GM12878 (cell line): ENCODE measurements around the gene PARP1. TPM values are rescaled to one million over a fixed set of nuclear protein-coding genes. Genes with fewer than 3 reads are reported as not detected.

ENCODE experiments used
- ATAC-seq: fragments of 200-7000 bp; cut with Tn5 transposase; 3 replicates; pipeline ENCODE4 v1.9.1; 2020; ENCODE audit warnings: mild to moderate bottlenecking, moderate library complexity
- BruUV-seq: library from RNA; stranded (reverse); fragments of 400-500 nt; replicated peaks from 2 replicates; lab custom pipeline; 2021; lab: Mats Ljungman, UMichigan
- CTCF ChIA-PET: fragments of 300-600 bp; sonication (Branson Sonifier 250); formaldehyde crosslinking; extraction: SDS; loops from one replicate; lab custom pipeline; 2021; ENCODE audit warnings: inconsistent platforms; lab: Yijun Ruan, JAX
- POLR2A ChIA-PET: fragments of 350-600 bp; formaldehyde crosslinking; extraction: SDS; loops from one replicate; lab custom pipeline; 2021; ENCODE audit warnings: inconsistent platforms; lab: Charles Lee
- RAD21 ChIA-PET: fragments of 300-600 bp; sonication (Branson Sonifier 250); formaldehyde crosslinking; loops from one replicate; lab custom pipeline; 2023; ENCODE audit warnings: antibody characterized with exemption; ENCODE audit not compliant: unreplicated experiment; lab: Charles Lee
- SMC1A ChIA-PET: fragments of 300-600 bp; sonication (Branson Sonifier 250); formaldehyde crosslinking; loops from one replicate; lab custom pipeline; 2023; ENCODE audit not compliant: unreplicated experiment, uncharacterized antibody; lab: Charles Lee
- DNase-seq: peaks from one replicate; pipeline ENCODE4 v3.0.0-alpha.2; 2011; ENCODE audit warnings: low read depth, low spot score
- FAIRE-seq: peaks from 3 replicates; lab custom pipeline; 2011; peaks lifted over from hg19 to GRCh38; lab: Jason Lieb, UNC
- H2AFZ ChIP-seq: 2 replicates; pipeline ENCODE4 v1.6.0; 2011; ENCODE audit warnings: low read depth, low read length, control low read depth; ENCODE audit not compliant: control insufficient read depth
- H3K27ac ChIP-seq: 2 replicates; pipeline ENCODE4 v1.5.1; 2011; ENCODE audit warnings: control low read depth; ENCODE audit not compliant: control insufficient read depth, insufficient read depth
- H3K27me3 ChIP-seq, 2 experiments: replicated peaks in 1 of 2; 2 replicates each; pipeline versions ENCODE4 v1.6.0 to v1.6.1; 2011; ENCODE audit warnings: low read length in 1 of 2; ENCODE audit not compliant: control insufficient read depth in 2 of 2, insufficient read depth in 2 of 2
- H3K36me3 ChIP-seq, 2 experiments: 2 replicates each; pipeline ENCODE4 v1.5.1; 2011; ENCODE audit warnings: low read length in 1 of 2; ENCODE audit not compliant: control insufficient read depth in 2 of 2, insufficient read depth in 2 of 2
- H3K4me1 ChIP-seq: 2 replicates; pipeline ENCODE4 v1.6.1; 2011; ENCODE audit warnings: mild to moderate bottlenecking, low read length, moderate library complexity, mixed read lengths; ENCODE audit not compliant: control insufficient read depth, insufficient read depth
- H3K4me2 ChIP-seq: 2 replicates; pipeline ENCODE4 v1.6.0; 2011; ENCODE audit warnings: control low read depth; ENCODE audit not compliant: control insufficient read depth, insufficient read depth
- H3K4me3 ChIP-seq: fragments of 200-600 bp; sonication (generic); 2 replicates; pipeline ENCODE4 v1.5.1; 2016
- H3K79me2 ChIP-seq: 2 replicates; pipeline ENCODE4 v1.6.0; 2011; ENCODE audit warnings: low read length; ENCODE audit not compliant: control insufficient read depth, insufficient read depth
- H3K9ac ChIP-seq: 2 replicates; pipeline ENCODE4 v1.8.0; 2011; ENCODE audit warnings: low read length, control low read depth, mixed read lengths; ENCODE audit not compliant: control insufficient read depth, insufficient read depth
- H3K9me3 ChIP-seq: replicated peaks from 3 replicates; pipeline ENCODE4 v1.5.1; 2011; ENCODE audit warnings: mild to moderate bottlenecking, low read length; ENCODE audit not compliant: control insufficient read depth, insufficient read depth
- H4K20me1 ChIP-seq: 2 replicates; pipeline ENCODE4 v1.6.0; 2011; ENCODE audit not compliant: control insufficient read depth, insufficient read depth
- IRF5 ChIP-seq: fragments of 450-650 bp; IDR thresholded peaks from 2 replicates; pipeline ENCODE4 v1.6.1; 2017; ENCODE audit warnings: borderline replicate concordance
- MLLT1 ChIP-seq: fragments of 450-650 bp; IDR thresholded peaks from 2 replicates; pipeline ENCODE4 v1.6.1; 2016; ENCODE audit warnings: mild to moderate bottlenecking
- MYB ChIP-seq: fragments of 150-350 bp; IDR thresholded peaks from 2 replicates; pipeline ENCODE4 v1.6.1; 2014; ENCODE audit warnings: mild to moderate bottlenecking, low read depth, low read length, borderline replicate concordance
- NR2C2 ChIP-seq: IDR thresholded peaks from 2 replicates; pipeline ENCODE4 v1.6.1; 2011; ENCODE audit warnings: borderline replicate concordance, low read depth; ENCODE audit not compliant: control insufficient read depth, insufficient read length
- POLR2AphosphoS2 ChIP-seq: IDR thresholded peaks from 2 replicates; pipeline ENCODE4 v1.6.1; 2011; ENCODE audit warnings: low read depth, mild to moderate bottlenecking, low read length, improper control_type of control experiment, moderate library complexity
- SMC3 ChIP-seq: IDR thresholded peaks from 2 replicates; pipeline ENCODE4 v1.6.1; 2011; ENCODE audit warnings: low read length, improper control_type of control experiment, borderline replicate concordance
- SREBF2 ChIP-seq: IDR thresholded peaks from 2 replicates; pipeline ENCODE4 v1.6.1; 2012; ENCODE audit warnings: mild to moderate bottlenecking, low read length
- STAT1 ChIP-seq: fragments of 450-650 bp; conservative IDR thresholded peaks from 2 replicates; pipeline ENCODE4 v1.6.1; 2014; ENCODE audit warnings: antibody characterized with exemption, mild to moderate bottlenecking
- TAF1 ChIP-seq: IDR thresholded peaks from 2 replicates; pipeline ENCODE4 v1.6.1; 2011; ENCODE audit warnings: mild to moderate bottlenecking, low read depth, low read length, borderline replicate concordance
- ZBTB40 ChIP-seq: fragments of 450-650 bp; IDR thresholded peaks from 2 replicates; pipeline ENCODE4 v1.6.1; 2016; ENCODE audit warnings: mild to moderate bottlenecking, moderate library complexity, borderline replicate concordance
- WGBS: methylation state at CpG from one replicate; pipeline ENCODE4 v1.1.6; 2016; ENCODE audit warnings: low lambda C conversion rate; ENCODE audit not compliant: insufficient replicate concordance, insufficient coverage; ENCODE audit errors: missing lambda C conversion rate; 5-methylcytosine and 5-hydroxymethylcytosine counted together
- in situ Hi-C: fragments of 300-500 bp; cut with MboI; formaldehyde crosslinking; loops from 9 replicates; pipeline ENCODE4 v1.14.3; 2018; ENCODE audit warnings: mixed read lengths
- intact Hi-C: fragments of 100-400 bp; cut with micrococcal nuclease; formaldehyde crosslinking; loops from one replicate; pipeline ENCODE4 v1.14.2; 2022; ENCODE audit not compliant: unreplicated experiment
- polyA plus RNA-seq, 11 experiments: library from polyadenylated mRNA; depleted of rRNA in 4 of 11; unstranded in 6 of 11; stranded (reverse) in 5 of 11; fragments of >200 nt; fragmentation: Nextera tagmentation in 4 of 11; fragmentation: Illumina TruSeq in 1 of 11; extraction: Ambion mirVana in 4 of 11; extraction: Trizol in 1 of 11; gene quantifications; 1 replicate in 1 of 11; 2 replicates in 10 of 11; pipeline versions ENCODE4 v1.2.1 to v1.2.3, GENCODE V29; 2011 to 2016; ENCODE audit warnings: inconsistent platforms in 2 of 11, missing spikeins in 2 of 11, low read depth in 1 of 11
- total RNA-seq, 4 experiments: library from RNA; depleted of rRNA in 3 of 4; stranded (reverse); fragments of >200 nt in 3 of 4; fragmentation: Illumina TruSeq in 1 of 4; extraction: Trizol in 1 of 4; gene quantifications; 2 replicates each; pipeline versions ENCODE4 v1.2.1 to v1.2.3, GENCODE V29; 2013 to 2021
- TF ChIP-seq, protein P1 (sequence below): IDR thresholded peaks from 2 replicates; pipeline ENCODE4 v1.6.1; 2012; ENCODE audit warnings: low read depth, low read length, improper control_type of control experiment
- TF ChIP-seq, protein P2 (sequence below): fragments of 450-650 bp; IDR thresholded peaks from 2 replicates; pipeline ENCODE4 v1.6.1; 2017; ENCODE audit warnings: mild to moderate bottlenecking, moderate library complexity

Gene PARP1
- total and polyA plus RNA-seq, 10 of the 15 experiments (the other 5 are each of a cell fraction or from before 2014, with no cell fraction given): 113 to 287 (median 265) TPM

- peaks cover 16% of the 10 kb centered on the region for H3K4me1 ChIP-seq
- no peak overlapping the region for H2AFZ ChIP-seq
- in situ Hi-C loops (no loop called here), intact Hi-C loops (no loop called here)
- RAD21 ChIA-PET: no interaction called here
- FAIRE-seq (no peak), DNase-seq (no peak), ATAC-seq (no peak)
- SMC1A ChIA-PET: no interaction called here
- H3K27me3 ChIP-seq: no peaks in the 10 kb centered on the region
- no peak overlapping the region for H3K4me2 ChIP-seq
- no peaks in the 10 kb centered on the region for H3K36me3 ChIP-seq
- no peaks in the 10 kb centered on the region for H4K20me1 ChIP-seq
- POLR2A ChIA-PET: interaction anchor here (0.6 kb wide), 1 partner anchor 14 kb away, joined by 9 read pairs; no protein-coding TSS in a partner anchor
- WGBS: 48% methylated on average over 5 of the region's 5 CpGs
- no peaks in the 10 kb centered on the region for H3K79me2 ChIP-seq
- no peaks in the 10 kb centered on the region; the same call in 2 of the 3 replicates for H3K9me3 ChIP-seq
- no peak overlapping the region for H3K9ac ChIP-seq
- CTCF ChIA-PET: no interaction called here
- H3K4me3 ChIP-seq: no peak overlapping the region
- no TSS peak for BruUV-seq
- H3K27ac ChIP-seq: no peak overlapping the region
- TF ChIP-seq ZBTB40 (no peak), STAT1 (no peak), MYB (no peak), POLR2AphosphoS2 (no peak), SREBF2 (no peak), IRF5 (no peak), TAF1 (no peak), SMC3 (no peak), MLLT1 (no peak), NR2C2 (no peak)
- TF ChIP-seq, protein P1, sequence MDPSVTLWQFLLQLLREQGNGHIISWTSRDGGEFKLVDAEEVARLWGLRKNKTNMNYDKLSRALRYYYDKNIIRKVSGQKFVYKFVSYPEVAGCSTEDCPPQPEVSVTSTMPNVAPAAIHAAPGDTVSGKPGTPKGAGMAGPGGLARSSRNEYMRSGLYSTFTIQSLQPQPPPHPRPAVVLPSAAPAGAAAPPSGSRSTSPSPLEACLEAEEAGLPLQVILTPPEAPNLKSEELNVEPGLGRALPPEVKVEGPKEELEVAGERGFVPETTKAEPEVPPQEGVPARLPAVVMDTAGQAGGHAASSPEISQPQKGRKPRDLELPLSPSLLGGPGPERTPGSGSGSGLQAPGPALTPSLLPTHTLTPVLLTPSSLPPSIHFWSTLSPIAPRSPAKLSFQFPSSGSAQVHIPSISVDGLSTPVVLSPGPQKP: no peak
- TF ChIP-seq, protein P2, sequence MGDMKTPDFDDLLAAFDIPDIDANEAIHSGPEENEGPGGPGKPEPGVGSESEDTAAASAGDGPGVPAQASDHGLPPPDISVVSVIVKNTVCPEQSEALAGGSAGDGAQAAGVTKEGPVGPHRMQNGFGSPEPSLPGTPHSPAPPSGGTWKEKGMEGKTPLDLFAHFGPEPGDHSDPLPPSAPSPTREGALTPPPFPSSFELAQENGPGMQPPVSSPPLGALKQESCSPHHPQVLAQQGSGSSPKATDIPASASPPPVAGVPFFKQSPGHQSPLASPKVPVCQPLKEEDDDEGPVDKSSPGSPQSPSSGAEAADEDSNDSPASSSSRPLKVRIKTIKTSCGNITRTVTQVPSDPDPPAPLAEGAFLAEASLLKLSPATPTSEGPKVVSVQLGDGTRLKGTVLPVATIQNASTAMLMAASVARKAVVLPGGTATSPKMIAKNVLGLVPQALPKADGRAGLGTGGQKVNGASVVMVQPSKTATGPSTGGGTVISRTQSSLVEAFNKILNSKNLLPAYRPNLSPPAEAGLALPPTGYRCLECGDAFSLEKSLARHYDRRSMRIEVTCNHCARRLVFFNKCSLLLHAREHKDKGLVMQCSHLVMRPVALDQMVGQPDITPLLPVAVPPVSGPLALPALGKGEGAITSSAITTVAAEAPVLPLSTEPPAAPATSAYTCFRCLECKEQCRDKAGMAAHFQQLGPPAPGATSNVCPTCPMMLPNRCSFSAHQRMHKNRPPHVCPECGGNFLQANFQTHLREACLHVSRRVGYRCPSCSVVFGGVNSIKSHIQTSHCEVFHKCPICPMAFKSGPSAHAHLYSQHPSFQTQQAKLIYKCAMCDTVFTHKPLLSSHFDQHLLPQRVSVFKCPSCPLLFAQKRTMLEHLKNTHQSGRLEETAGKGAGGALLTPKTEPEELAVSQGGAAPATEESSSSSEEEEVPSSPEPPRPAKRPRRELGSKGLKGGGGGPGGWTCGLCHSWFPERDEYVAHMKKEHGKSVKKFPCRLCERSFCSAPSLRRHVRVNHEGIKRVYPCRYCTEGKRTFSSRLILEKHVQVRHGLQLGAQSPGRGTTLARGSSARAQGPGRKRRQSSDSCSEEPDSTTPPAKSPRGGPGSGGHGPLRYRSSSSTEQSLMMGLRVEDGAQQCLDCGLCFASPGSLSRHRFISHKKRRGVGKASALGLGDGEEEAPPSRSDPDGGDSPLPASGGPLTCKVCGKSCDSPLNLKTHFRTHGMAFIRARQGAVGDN: no peak
Observed at GRCh38 chr1:226428348-226428747, 20.5 kb upstream of the PARP1 start.
